ENCODE data around the gene DAB2. TPM values are rescaled to one million over a fixed set of nuclear protein-coding genes. Genes with fewer than 3 reads are reported as not detected.

DAB2 gene
- total and polyA plus RNA-seq, 8 donors, result 3.1 to 74.4 (median 35.7) TPM

DNA sequence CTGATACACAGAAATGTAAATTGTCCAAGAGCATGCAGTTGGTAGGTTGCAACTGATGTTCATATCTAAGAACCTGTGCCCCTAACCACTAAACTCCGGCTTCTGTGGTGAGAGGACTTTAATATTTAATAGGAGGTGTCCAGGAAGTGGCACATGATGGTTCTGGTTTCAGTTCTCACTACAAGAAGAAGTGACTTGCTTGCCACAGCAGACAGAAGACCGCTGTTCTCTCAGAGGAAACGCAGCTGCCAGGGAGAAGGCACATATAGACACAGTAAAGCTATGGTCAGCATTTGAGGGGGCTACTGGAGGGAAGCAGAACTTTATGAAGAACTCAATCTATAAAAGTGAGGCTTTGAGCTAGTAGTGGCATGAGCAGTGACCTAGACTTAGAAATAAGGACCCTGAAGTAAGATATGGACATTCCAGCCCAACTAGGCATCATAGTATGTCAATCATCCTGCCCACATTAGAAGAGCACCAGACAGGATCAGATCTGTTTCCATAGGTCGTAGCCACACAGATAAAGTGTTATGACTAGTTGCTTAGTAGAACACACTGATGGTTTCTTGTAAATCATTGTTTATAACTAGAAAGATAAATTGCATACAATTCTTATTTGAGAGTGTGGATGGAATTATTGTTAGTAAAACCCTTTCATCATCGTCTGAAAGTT is 36.4 kb upstream of the DAB2 start:
- H3K4me1 ChIP-seq, result no peaks in the 10 kb centered on the region
- 62 to 75% (median 72%) methylated on average over 5 of the region's 5 CpGs for WGBS, 5 donors
- no peaks in the 10 kb centered on the region for H3K9me3 ChIP-seq
- intact Hi-C loops (cut with DNase I; ENCODE audit: low total_unique reads), result no loop called here
- TF ChIP-seq, protein P1, sequence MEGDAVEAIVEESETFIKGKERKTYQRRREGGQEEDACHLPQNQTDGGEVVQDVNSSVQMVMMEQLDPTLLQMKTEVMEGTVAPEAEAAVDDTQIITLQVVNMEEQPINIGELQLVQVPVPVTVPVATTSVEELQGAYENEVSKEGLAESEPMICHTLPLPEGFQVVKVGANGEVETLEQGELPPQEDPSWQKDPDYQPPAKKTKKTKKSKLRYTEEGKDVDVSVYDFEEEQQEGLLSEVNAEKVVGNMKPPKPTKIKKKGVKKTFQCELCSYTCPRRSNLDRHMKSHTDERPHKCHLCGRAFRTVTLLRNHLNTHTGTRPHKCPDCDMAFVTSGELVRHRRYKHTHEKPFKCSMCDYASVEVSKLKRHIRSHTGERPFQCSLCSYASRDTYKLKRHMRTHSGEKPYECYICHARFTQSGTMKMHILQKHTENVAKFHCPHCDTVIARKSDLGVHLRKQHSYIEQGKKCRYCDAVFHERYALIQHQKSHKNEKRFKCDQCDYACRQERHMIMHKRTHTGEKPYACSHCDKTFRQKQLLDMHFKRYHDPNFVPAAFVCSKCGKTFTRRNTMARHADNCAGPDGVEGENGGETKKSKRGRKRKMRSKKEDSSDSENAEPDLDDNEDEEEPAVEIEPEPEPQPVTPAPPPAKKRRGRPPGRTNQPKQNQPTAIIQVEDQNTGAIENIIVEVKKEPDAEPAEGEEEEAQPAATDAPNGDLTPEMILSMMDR (IDR thresholded peaks at IDR 0.05), result no peak
- TF ChIP-seq POLR2AphosphoS5 (IDR thresholded peaks at IDR 0.05) (peak in 1 of 3 donors; percentile 16), POLR2A (IDR thresholded peaks at IDR 0.05) (no peak), EP300 (IDR thresholded peaks at IDR 0.05) (no peak)
- H3K27ac ChIP-seq, result no peak overlapping the region
- no peaks in the 10 kb centered on the region for H3K36me3 ChIP-seq
- H3K4me3 ChIP-seq, result no peak overlapping the region
- peak; percentile 25 to 43 for DNase-seq
- H3K27me3 ChIP-seq, result no peaks in the 10 kb centered on the region

DNA sequence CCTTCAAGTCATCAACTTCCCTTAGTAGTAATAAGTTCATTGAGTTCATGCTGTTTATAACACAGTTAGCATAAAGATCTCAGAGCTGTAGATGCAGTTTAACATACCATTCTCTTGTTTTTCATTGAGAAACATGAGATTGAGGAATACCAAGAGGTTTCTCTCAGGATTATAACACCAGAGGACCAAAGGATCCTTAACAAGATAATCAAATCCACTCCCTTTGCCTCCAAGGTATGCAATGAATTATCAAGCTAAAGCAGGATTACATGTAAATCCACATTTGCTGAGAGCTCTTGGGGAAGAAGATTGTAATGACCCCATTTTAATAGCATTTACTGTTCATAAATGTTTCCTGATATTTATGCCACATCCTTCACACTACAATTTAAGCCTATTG is 35.1 kb upstream of the DAB2 start:
- intact Hi-C loops (cut with DNase I; ENCODE audit: low total_unique reads), result no loop called here
- DNase-seq, result no peak
- Histone ChIP-seq H3K4me3 (no peak overlapping the region), H3K36me3 (no peaks in the 10 kb centered on the region), H3K4me1 (no peaks in the 10 kb centered on the region), H3K9me3 (no peaks in the 10 kb centered on the region), H3K27ac (no peak overlapping the region), H3K27me3 (no peaks in the 10 kb centered on the region)
- no peak for TF ChIP-seq POLR2A (IDR thresholded peaks at IDR 0.05)
- no peak for TF ChIP-seq POLR2AphosphoS5 (IDR thresholded peaks at IDR 0.05)
- TF ChIP-seq, protein P1 (IDR thresholded peaks at IDR 0.05), result no peak
- no peak for TF ChIP-seq EP300 (IDR thresholded peaks at IDR 0.05)

DNA sequence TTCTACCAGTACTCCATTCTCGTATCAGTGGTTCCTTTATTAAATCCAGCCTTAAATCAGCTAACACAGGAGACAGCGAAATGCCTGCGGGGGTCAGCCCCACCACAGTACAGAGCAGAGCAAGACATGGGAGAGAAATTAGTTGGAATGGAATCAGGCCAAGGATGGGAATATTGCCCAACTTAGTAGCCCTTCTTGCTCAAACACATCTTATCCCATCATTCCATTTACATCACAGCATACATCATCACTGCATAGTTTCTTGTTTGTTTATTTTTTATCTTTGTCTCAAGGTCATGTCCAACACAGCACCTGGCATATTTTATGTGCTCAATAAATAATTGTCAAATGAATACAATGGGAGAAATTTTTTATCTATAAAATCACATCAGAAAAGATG is 34.3 kb upstream of the DAB2 start:
- intact Hi-C loops (cut with DNase I; ENCODE audit: low total_unique reads), result no loop called here
- H3K9me3 ChIP-seq, result no peaks in the 10 kb centered on the region
- H3K27ac ChIP-seq, result no peak overlapping the region
- DNase-seq, result no peak
- H3K27me3 ChIP-seq, result no peaks in the 10 kb centered on the region
- TF ChIP-seq POLR2AphosphoS5 (IDR thresholded peaks at IDR 0.05) (no peak), POLR2A (IDR thresholded peaks at IDR 0.05) (no peak), EP300 (IDR thresholded peaks at IDR 0.05) (no peak)
- TF ChIP-seq, protein P1 (IDR thresholded peaks at IDR 0.05), result no peak
- 91 to 96% (median 94%) methylated on average over 3 of the region's 3 CpGs for WGBS, 5 donors
- no peaks in the 10 kb centered on the region for H3K4me1 ChIP-seq
- H3K4me3 ChIP-seq, result no peak overlapping the region
- no peaks in the 10 kb centered on the region for H3K36me3 ChIP-seq

DNA sequence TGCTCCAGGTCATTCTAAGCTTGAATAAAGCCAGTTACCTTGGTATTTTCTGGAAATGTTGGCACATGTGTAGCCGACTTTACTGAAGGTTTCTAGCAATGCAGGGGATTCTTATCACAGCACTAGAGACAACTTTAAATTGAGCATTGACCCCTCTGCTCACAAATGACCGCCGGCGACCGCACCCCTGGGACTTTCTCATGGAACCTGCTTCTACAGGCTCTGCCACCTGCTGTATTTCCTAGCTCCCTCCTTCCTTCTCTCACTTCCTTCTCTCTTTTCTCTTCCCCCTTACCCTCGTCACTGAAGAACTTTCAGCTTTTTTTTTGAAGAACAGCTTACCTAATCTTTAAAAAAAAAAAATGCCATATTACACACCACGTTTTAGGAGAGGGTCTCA is 30.9 kb upstream of the DAB2 start:
- no peak overlapping the region for H3K27ac ChIP-seq
- DNase-seq, result no peak
- H3K9me3 ChIP-seq, result no peaks in the 10 kb centered on the region
- no peak overlapping the region for H3K4me3 ChIP-seq
- no peak for TF ChIP-seq POLR2AphosphoS5 (IDR thresholded peaks at IDR 0.05)
- intact Hi-C loops (cut with DNase I; ENCODE audit: low total_unique reads), result no loop called here
- H3K27me3 ChIP-seq, result no peaks in the 10 kb centered on the region
- H3K4me1 ChIP-seq, result no peaks in the 10 kb centered on the region
- no peaks in the 10 kb centered on the region for H3K36me3 ChIP-seq
- WGBS, 5 donors, result 54 to 66% (median 62%) methylated on average over 7 of the region's 7 CpGs

DNA sequence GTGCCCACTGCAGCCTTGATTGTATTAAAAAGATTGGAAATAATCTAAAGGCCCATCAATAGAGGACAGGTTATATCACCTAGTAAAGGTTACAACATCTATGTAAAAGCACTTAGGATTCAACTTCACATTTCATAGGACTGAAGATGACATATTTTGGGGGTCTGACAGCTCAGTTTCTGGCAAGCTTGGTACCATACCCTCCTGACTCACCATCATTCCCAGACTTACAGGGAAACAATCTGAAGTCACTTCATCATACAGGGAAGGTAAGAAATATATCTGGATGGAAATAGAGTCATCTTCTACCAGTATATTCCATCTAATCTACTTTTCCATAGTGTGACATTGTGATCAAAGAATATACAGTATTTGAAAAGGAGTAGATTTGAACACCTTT is 28.8 kb upstream of the DAB2 start:
- Histone ChIP-seq H3K27me3 (no peaks in the 10 kb centered on the region), H3K9me3 (no peaks in the 10 kb centered on the region), H3K4me1 (no peaks in the 10 kb centered on the region), H3K36me3 (no peaks in the 10 kb centered on the region), H3K4me3 (no peak overlapping the region), H3K27ac (no peak overlapping the region)
- TF ChIP-seq POLR2AphosphoS5 (IDR thresholded peaks at IDR 0.05), result no peak
- TF ChIP-seq POLR2A (IDR thresholded peaks at IDR 0.05), result no peak
- TF ChIP-seq, protein P1 (IDR thresholded peaks at IDR 0.05), result no peak
- no peak for TF ChIP-seq EP300 (IDR thresholded peaks at IDR 0.05)
- intact Hi-C loops (cut with DNase I; ENCODE audit: low total_unique reads), result no loop called here
- no peak for DNase-seq
